IPS-NIHi7 (cell line): ENCODE measurements around the gene MDN1.
A peak's percentile ranks its signal among the peaks of the same experiment; 100 is the strongest.
"Not testable (repeated sequence)": the region's sequence is repeated elsewhere in the genome, so short reads cannot be mapped to it uniquely, and the experiment has no call there.

Experiments
- DNase-seq: peaks from one replicate; pipeline ENCODE4 v3.0.0; 2012; ENCODE audit warnings: mixed read lengths; ENCODE audit errors: extremely low spot score

The MDN1 gene

DNA sequence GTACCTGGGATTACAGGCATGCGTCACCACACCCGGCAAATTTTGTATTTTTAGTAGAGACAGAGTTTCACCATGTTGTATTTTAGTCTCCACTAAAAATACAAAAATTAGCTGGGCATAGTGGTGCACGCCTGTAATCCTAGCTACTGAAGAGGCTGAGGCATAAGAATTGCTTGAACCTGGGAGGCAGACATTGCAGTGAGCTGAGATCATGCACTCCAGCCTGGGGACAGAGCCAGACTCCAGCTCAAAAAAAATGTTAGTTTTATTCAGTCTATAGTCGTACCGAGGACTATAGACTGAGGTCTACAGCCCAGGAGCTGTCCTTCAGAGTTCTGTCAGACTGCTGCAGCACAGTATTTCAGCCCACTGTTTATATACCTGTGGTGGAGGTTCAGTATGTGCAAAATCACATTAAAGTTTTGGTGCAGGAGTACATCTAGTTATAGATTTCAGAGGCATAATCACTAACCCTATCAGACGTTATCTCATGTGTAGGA, 6.5 kb upstream of the MDN1 start:
- DNase-seq: no peak

DNA sequence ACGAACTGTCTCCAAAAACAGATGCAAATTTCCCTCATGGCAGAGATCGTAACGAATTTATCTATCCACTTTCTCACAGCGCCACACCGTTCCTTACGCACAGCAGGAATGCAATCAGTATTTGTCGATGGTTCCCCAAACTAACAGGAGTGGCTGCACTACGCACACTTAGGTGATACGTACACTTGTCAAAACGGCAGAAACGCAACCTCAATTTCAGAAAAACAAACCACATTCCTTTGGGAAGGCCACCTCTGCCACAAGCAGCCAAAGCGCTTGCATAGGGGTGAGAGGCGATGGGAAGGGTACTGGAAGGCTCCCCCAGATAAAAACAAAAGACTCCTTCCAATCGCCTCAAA, 638 bp downstream of the MDN1 start:
- no peak for DNase-seq

DNA sequence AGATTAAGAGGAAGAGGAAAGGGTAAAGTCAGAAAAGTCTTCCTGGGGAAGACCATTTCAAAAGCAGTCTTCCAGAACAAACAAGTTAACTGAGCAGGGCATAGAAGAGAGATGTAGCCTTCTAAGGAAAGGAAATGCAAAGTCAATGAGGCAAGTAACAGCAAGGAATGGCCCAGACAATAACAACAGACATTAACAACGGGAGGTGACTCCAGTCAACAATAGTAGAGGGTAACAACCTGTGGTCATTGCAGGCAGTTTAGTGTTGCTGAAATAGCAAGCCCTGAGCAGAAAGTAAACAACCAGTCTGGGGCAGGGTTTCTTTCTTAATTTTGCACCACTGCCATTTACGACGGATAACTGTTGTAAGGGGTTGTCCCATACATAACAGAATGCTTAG, 2.1 kb downstream of the MDN1 start:
- peak; percentile 66 for DNase-seq

DNA sequence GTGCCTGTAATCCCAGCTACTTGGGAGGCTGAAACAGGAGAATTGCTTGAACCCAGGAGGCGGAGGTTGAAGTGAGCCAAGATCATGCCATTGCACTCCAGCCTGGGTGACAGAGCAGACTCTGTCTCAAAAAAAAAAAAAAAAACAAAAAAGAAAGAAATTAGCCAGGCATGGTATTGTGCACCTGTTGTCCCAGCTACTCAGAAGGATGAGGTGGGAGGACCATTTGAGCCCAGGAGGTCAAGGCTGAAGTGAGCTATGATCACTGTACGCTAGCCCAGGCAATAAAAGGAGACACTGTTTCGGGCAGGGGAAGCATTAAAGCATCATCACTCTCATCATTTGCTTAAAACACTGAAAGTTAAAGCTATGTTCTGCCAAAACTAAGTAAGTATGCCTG, 6.2 kb downstream of the MDN1 start:
- DNase-seq: not testable (repeated sequence)

DNA sequence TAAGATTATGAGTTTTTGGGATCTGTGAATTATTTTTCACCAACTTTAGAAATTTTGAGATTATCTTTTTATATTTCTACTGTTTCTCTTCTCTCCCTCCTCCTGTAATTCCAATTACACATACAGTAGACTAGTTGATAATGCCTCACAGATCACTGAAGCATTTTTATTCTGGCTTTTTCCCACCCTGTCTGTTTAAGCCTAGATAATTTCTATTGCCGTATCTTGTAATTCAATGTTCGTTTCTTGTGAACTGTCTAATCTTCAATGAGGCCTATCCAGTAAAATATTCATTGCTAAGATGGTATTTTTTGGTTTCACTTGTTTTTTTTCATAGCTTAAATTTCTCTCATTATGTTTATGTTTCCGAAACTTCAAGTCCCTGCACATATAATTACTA, 12.0 kb downstream of the MDN1 start:
- DNase-seq: no peak

DNA sequence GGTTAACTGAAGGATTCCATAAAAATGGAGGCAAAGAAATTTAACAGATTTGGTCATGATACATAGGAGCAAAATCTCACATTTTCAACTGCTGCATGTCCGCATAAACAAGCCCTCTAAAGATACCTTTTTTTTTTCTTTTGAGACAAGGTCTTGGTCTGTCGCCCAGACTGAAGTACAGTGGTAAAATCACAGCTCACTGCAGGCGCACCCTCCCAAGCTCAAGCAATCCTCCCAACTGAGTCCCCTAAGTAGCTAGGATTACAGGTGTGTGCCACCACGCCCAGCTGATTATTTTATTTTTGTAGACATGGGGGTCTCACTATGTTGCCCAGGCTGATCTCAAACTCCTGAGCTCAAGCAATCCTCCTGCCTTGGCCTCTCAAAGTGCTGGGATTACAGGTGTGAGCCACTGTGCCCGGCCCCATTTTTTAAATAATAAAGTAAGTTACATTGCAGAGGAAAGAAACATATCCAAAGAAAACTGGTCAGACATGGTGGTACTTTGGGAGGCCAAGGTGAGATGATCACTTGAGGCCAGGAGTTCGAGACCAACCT, 13.7 kb downstream of the MDN1 start:
- no peak for DNase-seq

DNA sequence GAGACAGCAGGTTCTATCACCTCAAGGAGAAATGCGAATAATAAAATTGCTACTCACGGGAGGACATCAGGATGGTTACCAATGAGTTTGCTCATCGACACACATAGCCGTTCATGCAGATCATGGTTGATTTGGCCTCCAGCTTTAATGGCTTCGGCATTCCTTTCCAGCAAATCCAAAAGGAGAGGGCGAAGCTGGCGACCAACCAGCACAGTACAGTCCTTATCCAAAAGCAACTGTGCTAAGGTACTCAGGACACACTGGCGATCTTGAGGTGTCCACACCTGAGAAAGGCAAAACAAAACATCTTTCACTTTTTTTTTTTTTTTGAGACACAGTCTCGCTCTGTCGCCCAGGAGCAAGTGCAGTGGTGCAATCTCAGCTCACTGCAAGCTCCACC, 16.3 kb downstream of the MDN1 start:
- no peak for DNase-seq

DNA sequence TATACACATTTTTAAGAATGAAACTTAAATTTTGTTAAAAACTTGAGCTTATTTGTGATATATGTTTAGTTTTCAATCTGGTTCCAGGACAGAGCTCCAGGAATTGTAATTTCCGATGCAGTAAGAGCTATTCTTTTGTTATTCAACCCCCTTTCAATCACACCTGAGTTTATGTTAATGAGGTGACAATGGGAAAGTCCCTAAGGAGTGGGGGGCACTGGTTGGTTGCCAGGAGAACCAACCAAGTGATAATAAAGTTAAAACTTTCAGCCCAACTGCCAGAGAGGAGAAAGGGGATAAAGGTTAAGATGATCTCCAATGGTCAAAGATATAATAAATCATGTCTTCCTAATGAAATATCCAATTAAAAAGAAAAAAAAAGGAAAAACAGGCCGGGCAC, 19.8 kb downstream of the MDN1 start:
- DNase-seq: peak; percentile 43

DNA sequence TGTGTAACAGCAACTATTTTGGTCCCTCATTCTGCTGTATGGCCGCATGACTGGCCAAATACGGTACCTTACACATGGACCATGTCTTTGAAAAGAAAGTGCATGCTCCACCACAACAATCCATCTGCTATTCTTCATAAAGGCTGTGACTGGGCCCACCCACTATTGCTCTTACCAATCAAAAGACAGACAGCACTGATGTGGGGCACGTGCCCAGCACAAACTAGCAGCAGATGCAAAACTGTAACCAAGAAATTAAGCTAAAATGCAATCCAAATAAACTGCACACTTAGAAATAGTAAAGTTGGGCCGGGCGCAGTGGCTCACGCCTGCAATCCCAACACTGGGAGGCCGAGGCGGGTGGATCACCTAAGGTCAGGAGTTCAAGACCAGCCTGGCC, 20.5 kb downstream of the MDN1 start:
- no peak for DNase-seq

DNA sequence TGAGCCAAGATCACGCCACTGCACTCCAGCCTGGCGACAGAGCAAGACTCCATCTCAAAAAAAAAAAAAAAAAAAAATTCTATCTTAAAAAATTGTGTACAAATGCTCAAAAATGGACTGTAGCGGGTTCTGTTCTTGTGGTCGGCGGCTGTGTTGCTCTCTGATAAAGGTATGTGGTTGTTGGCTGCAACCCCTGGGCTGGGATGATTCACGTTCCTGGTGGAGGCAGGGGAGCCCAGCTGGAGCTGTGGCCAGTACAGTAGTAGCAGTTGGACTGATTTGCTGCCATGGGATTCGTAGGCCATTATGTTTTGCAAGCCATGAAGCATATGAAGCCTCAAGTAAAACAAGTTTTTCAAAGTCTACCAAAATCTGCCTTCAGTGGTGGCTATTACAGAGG, 22.3 kb downstream of the MDN1 start:
- no peak for DNase-seq

DNA sequence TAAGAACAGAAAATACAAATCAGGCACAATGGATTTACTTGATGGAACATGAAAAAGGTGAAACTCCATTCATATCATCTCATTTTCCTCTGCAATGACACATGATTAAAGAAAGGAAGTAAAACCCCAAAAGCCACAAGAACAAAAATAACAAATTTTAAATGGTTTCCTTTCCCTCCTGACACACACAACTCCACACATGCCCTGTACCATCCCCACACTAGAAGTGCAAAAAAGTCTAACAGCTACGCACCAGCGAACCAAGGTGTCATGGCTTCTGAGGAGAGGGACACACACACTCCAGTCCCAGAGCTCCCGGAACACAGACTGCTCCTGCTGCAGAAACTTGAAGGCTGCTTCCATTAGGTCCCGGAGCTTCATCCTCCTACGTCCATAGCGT, 25.3 kb downstream of the MDN1 start:
- no peak for DNase-seq

DNA sequence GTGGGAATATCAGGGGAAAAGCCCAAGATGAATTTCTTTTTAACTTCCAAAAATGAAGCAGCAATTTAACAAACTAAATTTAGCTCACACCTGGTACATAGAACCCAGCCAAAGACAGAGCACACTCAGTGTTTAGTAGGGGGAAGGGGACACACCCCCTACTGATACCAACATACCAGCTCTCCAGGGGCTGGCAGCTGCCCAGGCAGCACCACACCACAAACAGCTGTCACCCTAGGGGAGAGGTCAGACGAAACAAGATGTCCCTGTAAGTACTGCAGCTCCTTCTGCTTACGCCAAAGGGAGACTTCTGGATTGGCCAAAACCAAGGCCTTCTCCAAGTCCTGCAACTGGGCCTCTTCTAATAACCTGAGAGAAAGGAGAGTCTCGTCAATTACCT, 26.0 kb downstream of the MDN1 start:
- DNase-seq: no peak

DNA sequence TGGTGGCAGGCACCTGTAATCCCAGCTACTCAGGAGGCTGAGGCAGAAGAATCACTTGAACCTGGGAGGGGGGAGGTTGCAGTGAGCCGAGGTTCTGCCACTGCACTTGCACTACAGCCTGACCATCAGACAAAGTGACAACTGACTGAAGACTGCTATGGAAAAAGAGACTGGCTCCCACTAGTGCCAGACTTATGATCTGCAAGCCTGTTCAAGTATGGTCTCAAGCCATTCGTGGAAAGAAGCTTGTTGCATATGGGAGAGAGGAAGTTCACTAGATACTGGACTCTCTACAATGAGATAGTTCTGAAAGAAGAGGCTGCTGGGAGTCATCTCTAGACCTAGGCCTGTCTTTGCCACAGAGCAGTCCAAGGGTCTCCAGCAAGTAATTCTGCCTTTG, 26.7 kb downstream of the MDN1 start:
- DNase-seq: peak; percentile 56

DNA sequence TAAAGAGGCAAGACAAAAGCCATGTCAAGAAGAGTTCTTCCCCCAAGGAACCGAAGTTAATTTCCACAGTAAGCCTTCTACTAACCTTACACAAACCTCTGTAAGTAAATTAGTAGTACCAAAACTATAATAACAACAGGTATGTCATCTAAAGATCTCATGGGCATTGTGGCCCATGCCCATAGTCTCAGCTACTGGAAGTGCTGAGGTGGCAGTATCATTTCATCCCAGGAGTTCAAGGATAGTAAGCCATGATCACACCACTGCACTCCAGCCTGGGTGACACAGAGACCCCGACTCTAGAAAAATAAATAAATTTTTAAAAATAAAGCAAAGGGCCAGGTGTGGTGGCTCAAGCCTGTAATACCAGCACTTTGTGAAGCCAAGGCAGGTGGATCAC, 29.2 kb downstream of the MDN1 start:
- no peak for DNase-seq

DNA sequence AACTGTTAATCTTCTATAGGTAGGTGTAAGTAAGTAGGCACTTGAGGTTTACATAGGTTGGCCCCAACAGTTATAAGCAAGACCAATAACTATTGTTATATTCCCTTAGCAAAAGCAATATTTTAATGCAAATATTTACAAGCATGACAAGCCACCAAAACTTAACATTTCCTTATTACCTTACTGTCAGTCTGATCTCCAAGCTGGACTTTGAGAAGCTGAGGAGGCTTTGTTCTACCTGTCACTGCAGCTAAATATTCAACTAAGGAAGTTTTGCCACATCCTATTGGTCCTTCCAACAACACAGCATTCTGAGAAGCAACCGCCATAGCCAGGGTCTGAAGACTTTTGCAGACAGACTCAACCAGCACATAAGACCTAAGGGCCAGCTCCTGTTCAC, 29.6 kb downstream of the MDN1 start:
- DNase-seq: no peak

DNA sequence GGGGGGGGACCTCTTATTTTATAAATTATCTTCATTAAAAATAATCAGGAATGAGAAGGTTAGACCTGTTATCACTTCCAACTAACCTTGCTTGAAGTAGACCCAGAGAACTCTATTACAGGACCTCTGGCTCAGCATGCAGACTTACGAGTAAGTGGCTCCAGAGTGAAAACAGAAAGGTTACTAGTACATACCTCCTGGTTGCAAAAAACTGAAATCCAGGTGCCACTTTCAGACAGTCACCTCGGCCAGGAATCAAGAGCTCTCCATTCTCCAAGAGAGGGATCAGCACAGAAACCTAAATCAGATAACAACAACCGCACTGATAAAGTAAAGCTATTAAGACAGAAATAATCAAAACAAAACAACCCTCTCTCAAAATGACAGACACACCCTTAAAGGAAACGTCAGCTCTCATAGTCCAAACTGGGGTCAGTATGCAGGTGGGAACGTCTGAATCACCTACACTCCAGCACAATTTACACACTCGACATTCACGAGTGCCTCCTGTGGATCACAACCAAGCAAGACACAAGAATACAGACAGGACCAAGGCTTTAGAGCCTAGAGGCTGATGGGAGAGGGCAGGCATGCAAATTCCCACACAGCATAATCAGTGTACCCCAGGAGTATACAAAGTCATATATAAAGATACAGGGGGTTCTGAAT, 31.8 kb downstream of the MDN1 start:
- no peak for DNase-seq

DNA sequence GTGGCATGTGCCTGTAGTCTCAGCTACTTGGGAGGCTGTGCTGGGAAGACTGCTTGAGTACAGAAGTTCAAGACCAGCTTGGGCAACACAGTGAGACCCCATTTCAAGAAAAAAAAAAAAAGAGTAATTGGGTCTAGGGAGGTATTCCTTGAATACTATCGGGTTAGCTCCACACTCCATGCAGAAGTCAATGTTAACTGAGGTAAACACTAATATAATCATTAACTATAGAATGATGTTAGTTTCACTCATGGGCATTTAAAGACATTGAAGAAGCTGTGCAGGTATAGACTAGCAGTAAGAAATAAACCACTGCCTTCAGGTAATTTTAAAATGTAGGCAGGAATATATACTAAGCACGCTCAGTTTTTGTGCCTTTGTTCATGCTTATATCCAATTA, 32.6 kb downstream of the MDN1 start:
- DNase-seq: no peak

DNA sequence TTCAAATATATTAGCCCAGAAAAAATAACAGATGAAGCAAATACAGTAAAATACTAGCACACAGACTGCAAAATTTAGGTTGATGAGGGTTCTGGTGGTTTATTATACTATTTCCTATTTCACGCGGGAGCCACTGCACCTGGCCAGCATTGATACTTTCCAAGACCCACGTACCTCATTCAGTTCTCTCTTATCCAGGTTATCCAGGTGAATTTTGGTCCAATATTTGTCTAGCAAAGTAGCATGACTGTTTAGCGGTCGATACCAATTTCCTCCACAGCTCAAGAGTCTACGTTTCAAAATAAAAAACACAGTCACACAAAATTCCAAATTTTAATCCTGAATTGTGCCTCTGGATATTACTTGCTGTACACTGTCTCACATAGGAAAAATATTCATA, 34.8 kb downstream of the MDN1 start:
- no peak for DNase-seq

DNA sequence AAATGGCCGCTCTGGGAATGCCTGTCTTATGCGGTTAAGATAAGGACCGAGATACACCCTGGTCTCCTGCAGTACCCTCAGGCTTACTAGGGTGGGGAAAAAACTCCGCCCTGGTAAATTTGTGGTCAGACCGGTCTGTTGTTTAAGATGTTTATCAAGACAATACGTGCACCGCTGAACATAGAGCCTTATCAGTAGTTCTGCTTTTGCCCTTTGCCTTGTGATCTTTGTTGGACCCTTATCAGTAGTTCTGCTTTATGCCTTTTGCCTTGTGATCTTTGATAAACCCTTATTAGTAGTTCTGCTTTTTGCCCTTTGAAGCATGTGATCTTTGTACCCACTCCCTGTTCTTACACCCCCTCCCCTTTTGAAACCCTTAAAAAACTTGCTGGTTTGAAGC, 36.3 kb downstream of the MDN1 start:
- not testable (repeated sequence) for DNase-seq

DNA sequence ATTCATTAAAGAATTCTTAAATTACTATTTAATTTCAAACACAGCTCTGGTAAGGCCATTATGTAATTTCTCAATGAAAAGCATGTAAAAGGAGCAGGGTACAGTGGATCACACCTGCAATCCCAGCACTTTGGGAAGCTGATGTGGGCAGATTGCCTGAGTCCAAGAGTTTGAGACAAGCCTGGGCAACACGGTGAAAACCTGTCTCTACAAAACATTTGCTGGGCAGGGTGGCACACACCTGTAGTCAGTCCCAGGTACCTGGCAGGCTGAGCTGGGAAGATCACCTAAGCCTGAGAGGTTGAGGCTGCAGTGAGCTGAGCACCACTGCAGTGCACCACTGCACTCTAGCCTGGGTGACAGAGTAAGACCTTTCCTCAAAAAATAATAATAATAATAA, 37.4 kb downstream of the MDN1 start:
- DNase-seq: no peak

DNA sequence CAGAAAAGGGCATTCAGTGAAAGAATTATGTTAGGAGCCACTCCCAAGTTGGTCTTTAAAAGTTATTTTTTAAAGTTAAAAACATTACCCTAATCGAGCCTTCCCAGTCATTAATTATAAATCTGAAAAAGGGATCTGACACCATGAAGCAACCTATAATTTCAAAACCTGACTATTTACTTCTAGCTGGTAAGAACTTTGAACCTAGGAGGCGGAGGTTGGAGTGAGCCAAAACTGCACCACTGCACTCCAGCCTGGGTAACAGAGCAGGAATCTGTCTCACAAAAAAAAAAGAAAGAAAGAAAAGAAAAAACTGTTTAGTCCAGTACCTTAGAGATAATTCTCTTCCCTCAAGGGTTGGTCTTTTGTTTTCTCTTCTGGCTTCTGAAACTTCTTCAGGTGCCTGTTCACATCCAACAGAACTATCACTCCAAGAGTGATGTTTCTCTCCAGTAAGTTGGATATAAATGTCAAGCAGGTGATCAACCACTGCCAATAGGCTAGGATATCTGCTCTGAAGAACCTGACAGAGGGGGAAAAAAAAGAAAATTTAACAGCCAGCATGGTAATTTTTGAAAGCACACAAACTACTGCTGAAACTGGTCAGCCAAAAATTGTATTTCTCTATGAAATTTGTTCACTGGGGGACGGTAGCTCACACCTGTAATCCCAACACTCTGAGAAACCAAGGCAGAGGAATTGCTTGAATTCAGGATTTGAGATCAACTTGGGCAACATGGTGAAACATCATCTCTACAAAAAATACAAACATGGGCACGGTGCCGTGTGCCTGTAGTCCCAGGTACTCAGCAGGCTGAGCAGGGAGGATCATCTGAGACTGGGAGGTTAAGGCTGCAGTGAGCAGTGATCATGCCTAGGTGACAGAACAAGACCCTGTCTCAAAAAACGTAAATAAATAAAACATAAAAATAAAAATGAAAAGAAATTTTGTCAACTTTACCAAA, 38.2 kb downstream of the MDN1 start:
- no peak for DNase-seq

DNA sequence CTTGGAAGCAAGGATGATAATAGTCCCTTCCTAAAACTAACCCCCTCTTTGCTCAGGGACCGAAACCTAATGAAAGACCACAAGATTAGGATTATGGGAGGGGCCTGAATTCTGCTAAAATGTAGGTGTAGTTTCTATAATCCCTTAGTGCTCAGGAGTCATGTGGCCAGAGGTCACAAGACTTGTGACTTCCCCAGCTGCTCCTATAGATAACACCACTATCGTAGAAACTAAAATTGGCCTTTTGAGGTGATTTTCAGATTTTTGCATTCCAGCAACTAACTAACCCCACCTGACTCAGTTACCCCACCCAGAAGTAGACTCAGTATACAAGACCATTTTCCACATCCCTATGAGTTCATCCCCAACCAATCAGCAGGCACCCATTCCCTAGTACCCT, 42.1 kb downstream of the MDN1 start:
- DNase-seq: no peak
